ENCODE results near the gene GNG14. TPM values are rescaled to one million over a fixed set of nuclear protein-coding genes. Genes with fewer than 3 reads are reported as not detected.

The GNG14 gene
- total and polyA plus RNA-seq, 2 of the 13 experiments (the other 11 are each of a cell fraction or from before 2014, with no cell fraction given) = not detected

DNA sequence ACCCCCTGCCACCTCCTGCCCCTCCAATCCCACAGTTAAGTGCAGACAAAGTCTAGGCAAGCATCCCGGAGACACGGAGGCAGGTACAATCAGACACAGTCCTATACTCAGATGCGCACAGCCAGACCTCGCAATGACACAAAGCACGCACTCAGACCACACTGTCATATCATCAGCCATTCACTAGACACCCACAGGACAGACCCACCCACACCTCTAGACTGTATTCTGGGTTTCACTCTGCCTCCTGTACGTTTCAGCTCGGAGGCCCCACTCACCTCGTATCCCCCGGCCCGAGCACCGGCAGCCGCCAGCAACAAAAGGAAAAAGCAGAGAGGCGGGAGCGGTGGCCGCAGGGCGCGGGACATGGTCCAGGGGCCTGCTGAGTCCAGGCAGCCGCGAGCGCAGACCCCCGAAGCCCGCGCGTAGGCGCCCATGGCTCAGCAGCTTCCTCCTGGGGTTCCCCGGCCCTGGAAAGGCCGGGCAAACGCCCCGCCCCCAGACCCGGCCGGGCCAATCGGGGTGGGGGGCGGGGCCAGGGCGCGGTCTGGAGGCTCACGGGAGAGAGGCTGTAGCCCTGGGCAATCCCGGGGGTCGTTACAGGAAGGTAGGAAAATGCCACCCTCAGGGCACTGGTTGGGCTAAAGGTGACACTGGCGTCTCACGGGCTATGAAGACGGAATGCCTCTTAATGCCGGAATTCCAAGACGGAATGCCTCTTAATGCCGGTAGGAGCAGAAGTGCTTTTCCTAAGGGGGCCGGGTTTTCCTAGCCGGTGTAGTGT is 21.3 kb upstream of the GNG14 start, which contains the start of the genes MAN2B1 and WDR83 (continued):
- TF ChIP-seq, protein P1, sequence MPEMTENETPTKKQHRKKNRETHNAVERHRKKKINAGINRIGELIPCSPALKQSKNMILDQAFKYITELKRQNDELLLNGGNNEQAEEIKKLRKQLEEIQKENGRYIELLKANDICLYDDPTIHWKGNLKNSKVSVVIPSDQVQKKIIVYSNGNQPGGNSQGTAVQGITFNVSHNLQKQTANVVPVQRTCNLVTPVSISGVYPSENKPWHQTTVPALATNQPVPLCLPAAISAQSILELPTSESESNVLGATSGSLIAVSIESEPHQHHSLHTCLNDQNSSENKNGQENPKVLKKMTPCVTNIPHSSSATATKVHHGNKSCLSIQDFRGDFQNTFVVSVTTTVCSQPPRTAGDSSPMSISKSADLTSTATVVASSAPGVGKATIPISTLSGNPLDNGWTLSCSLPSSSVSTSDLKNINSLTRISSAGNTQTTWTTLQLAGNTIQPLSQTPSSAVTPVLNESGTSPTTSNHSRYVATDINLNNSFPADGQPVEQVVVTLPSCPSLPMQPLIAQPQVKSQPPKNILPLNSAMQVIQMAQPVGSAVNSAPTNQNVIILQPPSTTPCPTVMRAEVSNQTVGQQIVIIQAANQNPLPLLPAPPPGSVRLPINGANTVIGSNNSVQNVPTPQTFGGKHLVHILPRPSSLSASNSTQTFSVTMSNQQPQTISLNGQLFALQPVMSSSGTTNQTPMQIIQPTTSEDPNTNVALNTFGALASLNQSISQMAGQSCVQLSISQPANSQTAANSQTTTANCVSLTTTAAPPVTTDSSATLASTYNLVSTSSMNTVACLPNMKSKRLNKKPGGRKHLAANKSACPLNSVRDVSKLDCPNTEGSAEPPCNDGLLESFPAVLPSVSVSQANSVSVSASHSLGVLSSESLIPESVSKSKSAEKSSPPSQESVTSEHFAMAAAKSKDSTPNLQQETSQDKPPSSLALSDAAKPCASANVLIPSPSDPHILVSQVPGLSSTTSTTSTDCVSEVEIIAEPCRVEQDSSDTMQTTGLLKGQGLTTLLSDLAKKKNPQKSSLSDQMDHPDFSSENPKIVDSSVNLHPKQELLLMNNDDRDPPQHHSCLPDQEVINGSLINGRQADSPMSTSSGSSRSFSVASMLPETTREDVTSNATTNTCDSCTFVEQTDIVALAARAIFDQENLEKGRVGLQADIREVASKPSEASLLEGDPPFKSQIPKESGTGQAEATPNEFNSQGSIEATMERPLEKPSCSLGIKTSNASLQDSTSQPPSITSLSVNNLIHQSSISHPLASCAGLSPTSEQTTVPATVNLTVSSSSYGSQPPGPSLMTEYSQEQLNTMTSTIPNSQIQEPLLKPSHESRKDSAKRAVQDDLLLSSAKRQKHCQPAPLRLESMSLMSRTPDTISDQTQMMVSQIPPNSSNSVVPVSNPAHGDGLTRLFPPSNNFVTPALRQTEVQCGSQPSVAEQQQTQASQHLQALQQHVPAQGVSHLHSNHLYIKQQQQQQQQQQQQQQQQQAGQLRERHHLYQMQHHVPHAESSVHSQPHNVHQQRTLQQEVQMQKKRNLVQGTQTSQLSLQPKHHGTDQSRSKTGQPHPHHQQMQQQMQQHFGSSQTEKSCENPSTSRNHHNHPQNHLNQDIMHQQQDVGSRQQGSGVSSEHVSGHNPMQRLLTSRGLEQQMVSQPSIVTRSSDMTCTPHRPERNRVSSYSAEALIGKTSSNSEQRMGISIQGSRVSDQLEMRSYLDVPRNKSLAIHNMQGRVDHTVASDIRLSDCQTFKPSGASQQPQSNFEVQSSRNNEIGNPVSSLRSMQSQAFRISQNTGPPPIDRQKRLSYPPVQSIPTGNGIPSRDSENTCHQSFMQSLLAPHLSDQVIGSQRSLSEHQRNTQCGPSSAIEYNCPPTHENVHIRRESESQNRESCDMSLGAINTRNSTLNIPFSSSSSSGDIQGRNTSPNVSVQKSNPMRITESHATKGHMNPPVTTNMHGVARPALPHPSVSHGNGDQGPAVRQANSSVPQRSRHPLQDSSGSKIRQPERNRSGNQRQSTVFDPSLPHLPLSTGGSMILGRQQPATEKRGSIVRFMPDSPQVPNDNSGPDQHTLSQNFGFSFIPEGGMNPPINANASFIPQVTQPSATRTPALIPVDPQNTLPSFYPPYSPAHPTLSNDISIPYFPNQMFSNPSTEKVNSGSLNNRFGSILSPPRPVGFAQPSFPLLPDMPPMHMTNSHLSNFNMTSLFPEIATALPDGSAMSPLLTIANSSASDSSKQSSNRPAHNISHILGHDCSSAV (CRISPR knock-in tag; IDR thresholded peaks at IDR 0.05; ENCODE audit: borderline replicate concordance) = no peak
- TF ChIP-seq ZNF776 (CRISPR knock-in tag; IDR thresholded peaks at IDR 0.05) (no peak), SNRNP70 (IDR thresholded peaks at IDR 0.05; ENCODE audit: low read depth, low read length) (no peak), TMF1 (CRISPR knock-in tag; IDR thresholded peaks at IDR 0.05; ENCODE audit: low read depth) (no peak), ZNF263 (CRISPR knock-in tag; IDR thresholded peaks at IDR 0.05) (0 out of 2 replicates have a peak, but pooled peaks have one; percentile 23), SUZ12 (IDR thresholded peaks at IDR 0.05; ENCODE audit: low read depth, low read length) (no peak), MZF1 (CRISPR knock-in tag; IDR thresholded peaks at IDR 0.05; ENCODE audit: borderline replicate concordance) (no peak), GTF2F1 (IDR thresholded peaks at IDR 0.05; ENCODE audit: low read length) (no peak), SP1 (IDR thresholded peaks at IDR 0.05) (no peak), SP1 (CRISPR knock-in tag; IDR thresholded peaks at IDR 0.05) (peak; percentile 73), CHD4 (IDR thresholded peaks at IDR 0.05; ENCODE audit: borderline replicate concordance, low read length) (no peak), ZNF260 (CRISPR knock-in tag; IDR thresholded peaks at IDR 0.05; ENCODE audit: borderline replicate concordance, low read depth) (no peak), ZNF792 (CRISPR knock-in tag; IDR thresholded peaks at IDR 0.05) (no peak), ZNF83 (CRISPR knock-in tag; IDR thresholded peaks at IDR 0.05; ENCODE audit: borderline replicate concordance) (no peak), SKI (IDR thresholded peaks at IDR 0.05; ENCODE audit: partially characterized antibody) (no peak)
- TF ChIP-seq, protein P2, sequence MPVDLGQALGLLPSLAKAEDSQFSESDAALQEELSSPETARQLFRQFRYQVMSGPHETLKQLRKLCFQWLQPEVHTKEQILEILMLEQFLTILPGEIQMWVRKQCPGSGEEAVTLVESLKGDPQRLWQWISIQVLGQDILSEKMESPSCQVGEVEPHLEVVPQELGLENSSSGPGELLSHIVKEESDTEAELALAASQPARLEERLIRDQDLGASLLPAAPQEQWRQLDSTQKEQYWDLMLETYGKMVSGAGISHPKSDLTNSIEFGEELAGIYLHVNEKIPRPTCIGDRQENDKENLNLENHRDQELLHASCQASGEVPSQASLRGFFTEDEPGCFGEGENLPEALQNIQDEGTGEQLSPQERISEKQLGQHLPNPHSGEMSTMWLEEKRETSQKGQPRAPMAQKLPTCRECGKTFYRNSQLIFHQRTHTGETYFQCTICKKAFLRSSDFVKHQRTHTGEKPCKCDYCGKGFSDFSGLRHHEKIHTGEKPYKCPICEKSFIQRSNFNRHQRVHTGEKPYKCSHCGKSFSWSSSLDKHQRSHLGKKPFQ (CRISPR knock-in tag; IDR thresholded peaks at IDR 0.05; ENCODE audit: insufficient replicate concordance) = no peak
- TF ChIP-seq, protein P3, sequence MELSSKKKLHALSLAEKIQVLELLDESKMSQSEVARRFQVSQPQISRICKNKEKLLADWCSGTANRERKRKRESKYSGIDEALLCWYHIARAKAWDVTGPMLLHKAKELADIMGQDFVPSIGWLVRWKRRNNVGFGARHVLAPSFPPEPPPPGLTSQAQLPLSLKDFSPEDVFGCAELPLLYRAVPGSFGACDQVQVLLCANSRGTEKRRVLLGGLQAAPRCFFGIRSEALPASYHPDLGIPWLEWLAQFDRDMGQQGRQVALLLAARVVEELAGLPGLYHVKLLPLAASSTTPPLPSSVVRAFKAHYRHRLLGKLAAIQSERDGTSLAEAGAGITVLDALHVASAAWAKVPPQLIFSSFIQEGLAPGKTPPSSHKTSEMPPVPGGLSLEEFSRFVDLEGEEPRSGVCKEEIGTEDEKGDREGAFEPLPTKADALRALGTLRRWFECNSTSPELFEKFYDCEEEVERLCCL (CRISPR knock-in tag; IDR thresholded peaks at IDR 0.05; ENCODE audit: borderline replicate concordance) = no peak
- TF ChIP-seq, protein P4, sequence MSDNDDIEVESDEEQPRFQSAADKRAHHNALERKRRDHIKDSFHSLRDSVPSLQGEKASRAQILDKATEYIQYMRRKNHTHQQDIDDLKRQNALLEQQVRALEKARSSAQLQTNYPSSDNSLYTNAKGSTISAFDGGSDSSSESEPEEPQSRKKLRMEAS (IDR thresholded peaks at IDR 0.05) = no peak
